22Rv1 (cell line): ENCODE results near the gene CPSF3.

Experiments used
- ZFX ChIP-seq: fragments of 450-650 bp; IDR thresholded peaks from 2 replicates; pipeline ENCODE4 v1.6.1; 2017; ENCODE audit warnings: antibody characterized with exemption, borderline replicate concordance
- TF ChIP-seq, protein P1 (sequence below): fragments of 450-650 bp; IDR thresholded peaks from 2 replicates; pipeline ENCODE4 v1.5.1; 2017; ENCODE audit warnings: mild to moderate bottlenecking

DNA sequence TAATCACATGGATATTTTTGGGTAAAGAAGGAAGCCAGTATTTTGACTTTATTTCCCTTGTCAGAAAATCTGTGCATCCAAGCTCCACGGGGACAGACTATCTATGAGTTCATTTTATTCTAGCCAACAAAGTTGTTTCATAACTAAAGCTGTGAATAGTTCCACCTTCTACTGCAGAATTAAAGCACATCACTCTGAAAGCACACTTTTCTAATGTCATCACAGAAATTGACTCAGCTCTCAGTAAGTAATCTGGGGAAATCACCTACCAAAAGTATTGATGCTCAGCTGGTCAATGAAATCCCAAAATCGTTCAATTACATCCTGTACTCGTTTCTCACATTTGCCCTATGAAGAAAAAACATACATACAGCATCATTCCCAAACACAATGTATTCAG is 70.0 kb downstream of the CPSF3 start:
- TF ChIP-seq, protein P1, sequence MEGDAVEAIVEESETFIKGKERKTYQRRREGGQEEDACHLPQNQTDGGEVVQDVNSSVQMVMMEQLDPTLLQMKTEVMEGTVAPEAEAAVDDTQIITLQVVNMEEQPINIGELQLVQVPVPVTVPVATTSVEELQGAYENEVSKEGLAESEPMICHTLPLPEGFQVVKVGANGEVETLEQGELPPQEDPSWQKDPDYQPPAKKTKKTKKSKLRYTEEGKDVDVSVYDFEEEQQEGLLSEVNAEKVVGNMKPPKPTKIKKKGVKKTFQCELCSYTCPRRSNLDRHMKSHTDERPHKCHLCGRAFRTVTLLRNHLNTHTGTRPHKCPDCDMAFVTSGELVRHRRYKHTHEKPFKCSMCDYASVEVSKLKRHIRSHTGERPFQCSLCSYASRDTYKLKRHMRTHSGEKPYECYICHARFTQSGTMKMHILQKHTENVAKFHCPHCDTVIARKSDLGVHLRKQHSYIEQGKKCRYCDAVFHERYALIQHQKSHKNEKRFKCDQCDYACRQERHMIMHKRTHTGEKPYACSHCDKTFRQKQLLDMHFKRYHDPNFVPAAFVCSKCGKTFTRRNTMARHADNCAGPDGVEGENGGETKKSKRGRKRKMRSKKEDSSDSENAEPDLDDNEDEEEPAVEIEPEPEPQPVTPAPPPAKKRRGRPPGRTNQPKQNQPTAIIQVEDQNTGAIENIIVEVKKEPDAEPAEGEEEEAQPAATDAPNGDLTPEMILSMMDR: no peak
- TF ChIP-seq ZFX: no peak
